Tibial nerve (tissue), 3 donors: ENCODE data around the gene ATP6V0E1.
"Not testable (repeated sequence)": the region's sequence is repeated elsewhere in the genome, so short reads cannot be mapped to it uniquely, and the experiment has no call there.

ENCODE experiments used
- POLR2A ChIP-seq, 2 donors: fragments of 450-650 bp; IDR thresholded peaks; one replicate each; pipeline ENCODE4 v1.6.1; 2017; ENCODE audit warnings: antibody characterized with exemption in 2 of 2, mild to moderate bottlenecking in 2 of 2, moderate library complexity in 2 of 2
- TF ChIP-seq, protein P1 (sequence below), 5 experiments: fragments of 200-600 bp in 3 of 5; fragments of 450-650 bp in 2 of 5; sonication (generic) in 3 of 5; IDR thresholded peaks; one replicate each; pipeline ENCODE4 v1.5.1; 2016 to 2019; ENCODE audit warnings: antibody characterized with exemption in 5 of 5, mild to moderate bottlenecking in 3 of 5, moderate library complexity in 2 of 5

GRCh38 chr5:173047096-173047837 lies 63.7 kb downstream of the ATP6V0E1 start:
- TF ChIP-seq, protein P1, sequence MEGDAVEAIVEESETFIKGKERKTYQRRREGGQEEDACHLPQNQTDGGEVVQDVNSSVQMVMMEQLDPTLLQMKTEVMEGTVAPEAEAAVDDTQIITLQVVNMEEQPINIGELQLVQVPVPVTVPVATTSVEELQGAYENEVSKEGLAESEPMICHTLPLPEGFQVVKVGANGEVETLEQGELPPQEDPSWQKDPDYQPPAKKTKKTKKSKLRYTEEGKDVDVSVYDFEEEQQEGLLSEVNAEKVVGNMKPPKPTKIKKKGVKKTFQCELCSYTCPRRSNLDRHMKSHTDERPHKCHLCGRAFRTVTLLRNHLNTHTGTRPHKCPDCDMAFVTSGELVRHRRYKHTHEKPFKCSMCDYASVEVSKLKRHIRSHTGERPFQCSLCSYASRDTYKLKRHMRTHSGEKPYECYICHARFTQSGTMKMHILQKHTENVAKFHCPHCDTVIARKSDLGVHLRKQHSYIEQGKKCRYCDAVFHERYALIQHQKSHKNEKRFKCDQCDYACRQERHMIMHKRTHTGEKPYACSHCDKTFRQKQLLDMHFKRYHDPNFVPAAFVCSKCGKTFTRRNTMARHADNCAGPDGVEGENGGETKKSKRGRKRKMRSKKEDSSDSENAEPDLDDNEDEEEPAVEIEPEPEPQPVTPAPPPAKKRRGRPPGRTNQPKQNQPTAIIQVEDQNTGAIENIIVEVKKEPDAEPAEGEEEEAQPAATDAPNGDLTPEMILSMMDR (IDR thresholded peaks at IDR 0.05) = not testable (repeated sequence)
- not testable (repeated sequence) for TF ChIP-seq POLR2A (IDR thresholded peaks at IDR 0.05)
